Measurements from ENCODE around the gene KHNYN.

KHNYN gene

GRCh38 chr14:24483604-24484252 is 54.0 kb downstream of the KHNYN start:
- ATAC-seq (ENCODE audit: insufficient read depth, low read depth) = peak; percentile 84
- Histone ChIP-seq H4K20me1 (ENCODE audit: insufficient read depth, low read length) (no peaks in the 10 kb centered on the region), H3K27ac (ENCODE audit: low read length) (no peak overlapping the region), H2AFZ (ENCODE audit: low read depth, low read length) (no peak overlapping the region), H3K4me3 (ENCODE audit: low read depth in 1 of 2, low read length in 2 of 2) (no peak overlapping the region), H3K79me2 (ENCODE audit: insufficient read depth, low read length) (no peaks in the 10 kb centered on the region), H3K9me3 (ENCODE audit: insufficient read depth, low read length, severe bottlenecking) (no peaks in the 10 kb centered on the region), H3K9ac (ENCODE audit: low read depth, low read length) (no peak overlapping the region), H3K27me3 (ENCODE audit: insufficient read depth, low read length, poor library complexity) (no peaks in the 10 kb centered on the region), H3K4me1 (ENCODE audit: insufficient read depth, low read length) (peaks cover 6% of the 10 kb centered on the region), H3K36me3 (ENCODE audit: insufficient read depth, low read length) (no peaks in the 10 kb centered on the region), H3K4me2 (ENCODE audit: insufficient read depth, low read length) (no peak overlapping the region)
- DNase-seq = no peak
- TF ChIP-seq, protein P1, sequence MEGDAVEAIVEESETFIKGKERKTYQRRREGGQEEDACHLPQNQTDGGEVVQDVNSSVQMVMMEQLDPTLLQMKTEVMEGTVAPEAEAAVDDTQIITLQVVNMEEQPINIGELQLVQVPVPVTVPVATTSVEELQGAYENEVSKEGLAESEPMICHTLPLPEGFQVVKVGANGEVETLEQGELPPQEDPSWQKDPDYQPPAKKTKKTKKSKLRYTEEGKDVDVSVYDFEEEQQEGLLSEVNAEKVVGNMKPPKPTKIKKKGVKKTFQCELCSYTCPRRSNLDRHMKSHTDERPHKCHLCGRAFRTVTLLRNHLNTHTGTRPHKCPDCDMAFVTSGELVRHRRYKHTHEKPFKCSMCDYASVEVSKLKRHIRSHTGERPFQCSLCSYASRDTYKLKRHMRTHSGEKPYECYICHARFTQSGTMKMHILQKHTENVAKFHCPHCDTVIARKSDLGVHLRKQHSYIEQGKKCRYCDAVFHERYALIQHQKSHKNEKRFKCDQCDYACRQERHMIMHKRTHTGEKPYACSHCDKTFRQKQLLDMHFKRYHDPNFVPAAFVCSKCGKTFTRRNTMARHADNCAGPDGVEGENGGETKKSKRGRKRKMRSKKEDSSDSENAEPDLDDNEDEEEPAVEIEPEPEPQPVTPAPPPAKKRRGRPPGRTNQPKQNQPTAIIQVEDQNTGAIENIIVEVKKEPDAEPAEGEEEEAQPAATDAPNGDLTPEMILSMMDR (IDR thresholded peaks at IDR 0.05; ENCODE audit: borderline replicate concordance, extremely low read depth, low read length, poor library complexity, severe bottlenecking) = no peak
- no peak for TF ChIP-seq EZH2 (IDR thresholded peaks at IDR 0.05; ENCODE audit: borderline replicate concordance, low read depth, low read length, severe bottlenecking)
